Measurements from ENCODE around the gene DUSP3. TPM values are rescaled to one million over a fixed set of nuclear protein-coding genes. Genes with fewer than 3 reads are reported as not detected.

The DUSP3 gene
- total RNA-seq, 1 experiment from 2014 or later = 35.5 TPM

GRCh38 chr17:43768943-43769342 is 9.8 kb downstream of the DUSP3 start:
- no peaks in the 10 kb centered on the region for H3K4me1 ChIP-seq
- H3K36me3 ChIP-seq = peaks cover 16% of the 10 kb centered on the region
- H3K27ac ChIP-seq = no peak overlapping the region
- no peaks in the 10 kb centered on the region for H3K27me3 ChIP-seq
- no peak for DNase-seq
- no peak overlapping the region for H3K4me3 ChIP-seq
- no peaks in the 10 kb centered on the region for H3K9me3 ChIP-seq (replicated peaks)

- H3K9me3 ChIP-seq (replicated peaks) = no peaks in the 10 kb centered on the region
- no peaks in the 10 kb centered on the region for H3K27me3 ChIP-seq
- DNase-seq = no peak
- H3K36me3 ChIP-seq = peaks cover 16% of the 10 kb centered on the region
- H3K4me1 ChIP-seq = no peaks in the 10 kb centered on the region
- H3K4me3 ChIP-seq = no peak overlapping the region
- no peak overlapping the region for H3K27ac ChIP-seq
Observed at GRCh38 chr17:43768382-43768781, 10.4 kb downstream of the DUSP3 start.

- Histone ChIP-seq H3K4me1 (no peaks in the 10 kb centered on the region), H3K27me3 (no peaks in the 10 kb centered on the region), H3K27ac (no peak overlapping the region), H3K9me3 (replicated peaks) (no peaks in the 10 kb centered on the region), H3K36me3 (peaks cover 14% of the 10 kb centered on the region), H3K4me3 (no peak overlapping the region)
- no peak for DNase-seq
Observed at GRCh38 chr17:43767713-43768059, 11.1 kb downstream of the DUSP3 start.

- Histone ChIP-seq H3K36me3 (peaks cover 9% of the 10 kb centered on the region), H3K4me3 (no peak overlapping the region), H3K27ac (no peak overlapping the region), H3K4me1 (no peaks in the 10 kb centered on the region), H3K9me3 (replicated peaks) (no peaks in the 10 kb centered on the region), H3K27me3 (no peaks in the 10 kb centered on the region)
- no peak for DNase-seq
Observed at GRCh38 chr17:43767053-43767712, 11.6 kb downstream of the DUSP3 start.

- Histone ChIP-seq H3K36me3 (peaks cover 9% of the 10 kb centered on the region), H3K4me1 (no peaks in the 10 kb centered on the region), H3K4me3 (no peak overlapping the region), H3K27me3 (no peaks in the 10 kb centered on the region), H3K27ac (no peak overlapping the region), H3K9me3 (replicated peaks) (no peaks in the 10 kb centered on the region)
- peak; percentile 39 to 70 for DNase-seq
Observed at GRCh38 chr17:43766413-43767052, 12.2 kb downstream of the DUSP3 start.

- Histone ChIP-seq H3K9me3 (replicated peaks) (no peaks in the 10 kb centered on the region), H3K27me3 (peaks cover 18% of the 10 kb centered on the region)
- DNase-seq = peak; percentile 89 to 94
Observed at GRCh38 chr17:43760254-43760852, 18.4 kb downstream of the DUSP3 start.

GRCh38 chr17:43759836-43760235 is 18.9 kb downstream of the DUSP3 start:
- no peak overlapping the region for H3K4me3 ChIP-seq
- H3K4me1 ChIP-seq = no peaks in the 10 kb centered on the region
- no peak overlapping the region for H3K27ac ChIP-seq
- H3K36me3 ChIP-seq = no peaks in the 10 kb centered on the region; the same call in 1 of the 2 replicates
- DNase-seq = no peak
- no peaks in the 10 kb centered on the region for H3K9me3 ChIP-seq (replicated peaks)
- H3K27me3 ChIP-seq = peaks cover 18% of the 10 kb centered on the region

More at GRCh38 chr17:43760254-43760852, 18.4 kb downstream of the DUSP3 start:
- Histone ChIP-seq H3K27ac (no peak overlapping the region), H3K4me1 (no peaks in the 10 kb centered on the region), H3K4me3 (no peak overlapping the region), H3K36me3 (no peaks in the 10 kb centered on the region; the same call in 1 of the 2 replicates)

GRCh38 chr17:43758497-43759174 is 20.1 kb downstream of the DUSP3 start, which contains the start of gene SOST:
Gene SOST, minus strand, starts transcription at chr17:43758791. Its CDS starts 50 bp downstream, at chr17:43758741.
- H3K9me3 ChIP-seq (replicated peaks) = no peaks in the 10 kb centered on the region
- no peak within 1 kb of the TSS for H3K4me3 ChIP-seq
- H3K27ac ChIP-seq = no peak within 1 kb of the TSS
- no peaks in the 10 kb centered on the region for H3K4me1 ChIP-seq
- peaks cover 18% of the 10 kb centered on the region for H3K27me3 ChIP-seq
- no peak for DNase-seq
- no peaks in the 10 kb centered on the region for H3K36me3 ChIP-seq

- Histone ChIP-seq H3K27ac (no peak overlapping the region), H3K27me3 (peaks cover 18% of the 10 kb centered on the region), H3K4me1 (no peaks in the 10 kb centered on the region), H3K36me3 (no peaks in the 10 kb centered on the region), H3K9me3 (replicated peaks) (no peaks in the 10 kb centered on the region), H3K4me3 (no peak overlapping the region)
- DNase-seq = no peak
Observed at GRCh38 chr17:43758086-43758485, 20.7 kb downstream of the DUSP3 start.

GRCh38 chr17:43757171-43757660 is 21.6 kb downstream of the DUSP3 start:
- H3K4me3 ChIP-seq = no peak overlapping the region
- no peaks in the 10 kb centered on the region for H3K36me3 ChIP-seq
- H3K27ac ChIP-seq = no peak overlapping the region
- peaks cover 24% of the 10 kb centered on the region for H3K27me3 ChIP-seq
- DNase-seq = no peak
- no peaks in the 10 kb centered on the region for H3K9me3 ChIP-seq (replicated peaks)
- no peaks in the 10 kb centered on the region for H3K4me1 ChIP-seq

GRCh38 chr17:43756201-43756600 is 22.6 kb downstream of the DUSP3 start:
- peaks cover 24% of the 10 kb centered on the region for H3K27me3 ChIP-seq
- no peaks in the 10 kb centered on the region for H3K36me3 ChIP-seq
- no peak overlapping the region for H3K4me3 ChIP-seq
- no peaks in the 10 kb centered on the region for H3K9me3 ChIP-seq (replicated peaks)
- H3K4me1 ChIP-seq = no peaks in the 10 kb centered on the region
- no peak overlapping the region for H3K27ac ChIP-seq
- DNase-seq = no peak

- no peaks in the 10 kb centered on the region for H3K36me3 ChIP-seq
- H3K4me3 ChIP-seq = no peak overlapping the region
- H3K27ac ChIP-seq = no peak overlapping the region
- H3K4me1 ChIP-seq = no peaks in the 10 kb centered on the region
- H3K9me3 ChIP-seq (replicated peaks) = no peaks in the 10 kb centered on the region
- H3K27me3 ChIP-seq = peaks cover 24% of the 10 kb centered on the region
- DNase-seq = no peak
Observed at GRCh38 chr17:43755389-43755875, 23.3 kb downstream of the DUSP3 start.

- Histone ChIP-seq H3K27ac (no peak overlapping the region), H3K4me3 (no peak overlapping the region)
Observed at GRCh38 chr17:43754947-43755346, 23.8 kb downstream of the DUSP3 start.

GRCh38 chr17:43753493-43754129 is 25.2 kb downstream of the DUSP3 start:
- Histone ChIP-seq H3K27me3 (peaks cover 16% of the 10 kb centered on the region; the same call in 1 of the 2 replicates), H3K36me3 (no peaks in the 10 kb centered on the region), H3K4me3 (no peak overlapping the region), H3K27ac (no peak overlapping the region), H3K9me3 (replicated peaks) (no peaks in the 10 kb centered on the region), H3K4me1 (no peaks in the 10 kb centered on the region)
- no peak for DNase-seq

More at GRCh38 chr17:43754947-43755346, 23.8 kb downstream of the DUSP3 start:
- H3K36me3 ChIP-seq = no peaks in the 10 kb centered on the region
- H3K27me3 ChIP-seq = peaks cover 24% of the 10 kb centered on the region
- no peak for DNase-seq
- H3K9me3 ChIP-seq (replicated peaks) = no peaks in the 10 kb centered on the region
- no peaks in the 10 kb centered on the region for H3K4me1 ChIP-seq

Data from SJCRH30 (cell line).